GM18867 (cell line): Measurements from ENCODE around the gene GULP1.
"Not testable (repeated sequence)": the region's sequence is repeated elsewhere in the genome, so short reads cannot be mapped to it uniquely, and the experiment has no call there.

Experiments
- ATAC-seq: cut with Tn5 transposase; IDR thresholded peaks from one replicate; pipeline ENCODE4 v1.9.1; 2021; ENCODE audit warnings: mild to moderate bottlenecking, moderate library complexity; ENCODE audit not compliant: unreplicated experiment

The GULP1 gene

DNA sequence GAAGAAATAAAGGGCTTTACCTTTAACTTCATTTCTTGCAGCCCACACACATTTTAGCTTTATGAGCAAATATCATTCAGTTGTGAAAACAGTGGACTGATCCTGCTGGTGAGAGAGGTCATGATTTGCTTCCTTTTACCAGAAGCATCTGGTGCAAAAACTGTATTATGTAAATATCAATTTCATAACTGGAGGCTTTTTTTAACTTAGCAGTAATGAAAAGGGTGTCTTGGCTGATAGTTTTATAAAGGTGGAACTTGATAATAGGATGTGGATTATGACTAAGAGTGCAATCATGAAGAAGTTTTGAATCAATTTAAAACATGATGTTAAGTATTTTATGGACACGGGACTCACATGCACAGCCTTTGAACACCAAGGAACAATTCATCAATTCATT, 304.4 kb downstream of the GULP1 start:
- no peak for ATAC-seq

DNA sequence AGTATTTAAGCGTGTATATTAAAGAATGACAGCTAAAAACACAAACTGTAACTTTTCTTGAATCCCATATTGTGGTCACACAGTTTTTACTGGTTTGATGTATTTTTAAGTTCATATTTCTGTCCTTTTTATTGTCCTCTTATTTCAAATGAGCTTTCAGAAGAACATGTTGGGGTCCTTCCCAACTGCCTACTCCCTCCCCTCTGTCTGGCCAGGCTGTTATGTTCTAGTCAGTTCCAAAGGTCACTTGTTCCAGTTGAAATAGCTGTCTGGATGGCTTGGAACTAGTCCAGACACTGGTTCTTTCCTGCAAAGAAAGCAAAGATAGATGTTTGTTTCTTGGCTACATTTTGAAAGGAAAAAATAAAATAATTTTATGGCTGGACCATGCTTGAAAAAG, 306.9 kb downstream of the GULP1 start:
- no peak for ATAC-seq

DNA sequence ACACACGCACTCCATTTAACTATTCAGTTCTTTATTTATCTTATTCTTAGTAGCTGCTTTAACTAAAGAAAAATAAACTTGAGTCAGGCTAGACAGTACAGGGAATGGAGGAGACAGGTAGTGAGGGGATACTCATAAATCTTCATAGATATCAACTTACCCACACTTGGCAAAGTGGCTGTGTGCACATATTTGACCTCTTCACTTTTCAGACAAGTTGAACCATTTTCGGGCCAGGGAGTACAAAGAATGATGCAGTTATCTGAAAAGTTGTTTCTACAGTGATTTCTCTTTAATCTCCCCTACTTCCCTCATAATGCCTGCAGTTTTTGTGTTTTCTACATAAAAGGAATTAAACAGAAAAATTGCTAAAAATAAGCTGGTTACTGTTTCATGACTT, 307.5 kb downstream of the GULP1 start:
- no peak for ATAC-seq

DNA sequence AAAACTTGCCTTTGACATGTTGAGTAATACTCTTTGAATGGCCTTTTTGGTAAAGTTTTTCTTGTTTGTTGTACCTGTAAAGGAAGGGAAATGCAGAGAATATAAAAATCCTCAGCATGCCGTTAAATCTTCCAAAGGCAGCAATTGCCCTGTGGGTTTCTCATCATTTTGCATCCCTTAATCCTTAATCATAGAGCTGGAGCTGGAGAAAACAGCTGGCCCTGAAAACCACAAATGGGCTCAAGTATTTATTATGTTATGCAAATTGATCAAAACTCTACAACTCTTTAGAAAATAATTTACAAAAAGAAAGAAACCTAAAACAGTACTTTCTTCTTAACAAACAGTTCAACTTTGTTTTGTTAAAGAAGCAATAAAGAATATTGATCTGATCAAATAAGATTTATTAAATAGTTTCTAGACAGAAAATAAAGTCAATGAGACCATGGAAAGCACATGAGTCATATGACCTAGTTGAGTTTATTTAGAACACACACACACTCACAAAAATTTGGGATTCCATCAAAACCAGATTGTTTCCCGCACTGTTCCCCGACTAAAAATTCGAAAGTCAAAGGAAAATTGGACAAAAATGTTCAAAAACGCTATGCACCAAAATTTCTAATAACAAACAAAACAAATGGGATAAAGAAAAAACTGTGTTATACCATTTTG, 309.0 kb downstream of the GULP1 start:
- no peak for ATAC-seq

DNA sequence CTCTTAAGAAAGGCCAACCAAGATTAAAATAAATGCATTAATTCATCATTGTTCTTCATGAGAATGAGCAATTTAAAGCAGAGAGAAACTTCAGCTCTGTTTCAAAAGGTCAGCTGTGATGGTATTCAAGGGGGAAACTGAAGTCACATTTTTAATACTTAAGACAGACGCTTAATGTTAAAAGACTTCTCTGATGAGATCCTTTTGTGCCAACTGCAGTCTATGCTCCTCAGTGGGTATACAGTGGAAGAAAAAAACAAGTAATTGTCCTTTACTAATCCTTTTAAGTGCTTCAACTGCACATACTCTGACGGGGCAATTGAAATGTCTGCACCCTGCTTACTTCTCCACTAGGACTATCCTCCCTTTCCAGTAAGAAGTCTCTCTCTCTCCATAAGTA, 309.7 kb downstream of the GULP1 start:
- ATAC-seq = no peak

DNA sequence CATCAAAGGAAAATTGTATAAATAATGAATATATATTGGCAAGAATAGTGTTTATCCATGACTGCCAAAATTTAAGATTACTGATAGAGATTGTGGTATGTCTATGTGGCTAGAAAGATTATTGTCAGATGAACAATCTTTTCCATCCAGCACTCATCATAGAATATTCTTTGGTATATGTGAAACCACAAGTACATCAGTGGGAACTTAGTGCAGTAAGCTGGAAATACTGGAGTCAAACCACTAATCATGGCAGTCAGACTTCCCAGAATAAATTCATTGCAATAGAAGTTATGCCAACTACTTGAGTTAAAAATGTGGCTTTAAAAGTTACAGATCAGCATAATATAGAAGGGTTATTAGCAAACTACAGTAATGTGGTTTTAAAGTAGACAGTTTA, 310.3 kb downstream of the GULP1 start:
- no peak for ATAC-seq

DNA sequence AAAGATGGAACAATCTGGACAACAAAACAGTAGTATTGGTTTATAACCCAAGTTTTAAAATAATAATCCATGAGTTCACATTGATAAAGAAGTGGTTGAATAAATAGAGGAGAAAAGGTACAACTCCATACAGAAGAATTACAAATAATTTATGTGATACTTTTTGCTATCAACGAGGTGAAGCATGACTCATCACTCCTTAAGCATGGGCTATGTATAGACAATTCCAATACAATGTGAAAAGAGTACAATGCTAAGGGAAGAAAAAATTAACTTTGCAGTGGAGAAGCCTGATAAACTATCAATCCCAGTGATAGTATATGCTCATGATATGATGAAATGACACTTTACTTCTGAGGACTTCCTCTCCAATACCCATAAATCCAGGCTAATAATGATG, 312.9 kb downstream of the GULP1 start:
- ATAC-seq = no peak

DNA sequence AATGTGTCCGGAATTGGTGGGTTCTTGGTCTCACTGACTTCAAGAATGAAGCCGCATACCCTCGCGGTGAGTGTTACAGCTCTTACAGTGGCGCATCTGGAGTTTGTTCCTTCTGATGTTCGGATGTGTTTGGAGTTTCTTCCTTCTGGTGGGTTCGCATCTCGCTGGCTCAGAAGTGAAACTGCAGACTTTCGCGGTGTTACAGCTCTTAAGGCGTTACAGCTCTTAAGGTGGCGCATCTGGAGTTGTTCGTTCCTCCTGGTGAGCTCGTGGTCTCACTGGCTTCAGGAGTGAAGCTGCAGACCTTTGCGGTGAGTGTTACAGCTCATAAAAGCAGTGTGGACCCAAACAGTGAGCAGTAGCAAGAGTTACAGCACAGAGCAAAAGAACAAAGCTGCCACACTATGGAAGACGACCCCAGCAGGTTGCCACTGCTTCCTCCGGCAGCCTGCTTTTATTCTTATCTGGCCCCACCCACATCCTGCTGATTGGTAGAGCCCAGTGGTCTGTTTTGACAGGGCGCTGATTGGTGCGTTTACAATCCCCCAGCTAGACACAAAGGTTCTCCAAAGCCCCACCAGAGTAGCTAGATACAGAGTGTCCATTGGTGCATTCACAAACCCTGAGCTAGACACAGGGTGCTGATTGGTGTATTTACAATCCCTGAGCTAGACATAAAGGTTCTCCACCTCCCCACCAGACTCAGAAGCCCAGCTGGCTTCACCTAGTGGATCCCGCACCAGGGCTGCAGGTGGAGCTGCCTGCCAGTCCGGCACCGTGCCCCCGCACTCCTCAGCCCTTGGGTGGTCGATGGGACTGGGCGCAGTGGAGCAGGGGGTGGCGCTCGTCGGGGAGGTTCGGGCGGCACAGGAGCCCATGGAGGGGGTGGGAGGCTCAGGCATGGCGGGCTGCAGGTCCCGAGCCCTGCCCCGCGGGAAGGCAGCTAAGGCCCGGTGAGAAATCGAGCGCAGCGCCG, 314.2 kb downstream of the GULP1 start:
- ATAC-seq = not testable (repeated sequence)

DNA sequence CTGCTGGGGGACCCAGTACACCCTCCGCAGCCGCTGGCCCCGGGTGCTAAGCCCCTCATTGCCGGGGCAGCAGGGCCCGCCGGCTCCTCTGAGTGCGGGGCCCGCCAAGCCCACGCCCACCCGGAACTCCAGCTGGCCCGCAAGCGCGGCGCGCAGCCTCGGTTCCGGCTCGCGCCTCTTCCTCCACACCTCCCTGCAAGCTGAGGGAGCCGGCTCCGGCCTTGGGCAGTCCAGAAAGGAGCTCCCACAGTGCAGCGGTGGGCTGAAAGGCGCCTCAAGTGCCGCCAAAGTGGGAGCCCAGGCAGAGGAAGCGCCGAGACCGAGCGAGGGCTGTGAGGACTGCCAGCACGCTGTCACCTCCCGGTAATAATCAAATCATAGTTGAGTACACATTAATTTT, 314.9 kb downstream of the GULP1 start:
- ATAC-seq = not testable (repeated sequence)

DNA sequence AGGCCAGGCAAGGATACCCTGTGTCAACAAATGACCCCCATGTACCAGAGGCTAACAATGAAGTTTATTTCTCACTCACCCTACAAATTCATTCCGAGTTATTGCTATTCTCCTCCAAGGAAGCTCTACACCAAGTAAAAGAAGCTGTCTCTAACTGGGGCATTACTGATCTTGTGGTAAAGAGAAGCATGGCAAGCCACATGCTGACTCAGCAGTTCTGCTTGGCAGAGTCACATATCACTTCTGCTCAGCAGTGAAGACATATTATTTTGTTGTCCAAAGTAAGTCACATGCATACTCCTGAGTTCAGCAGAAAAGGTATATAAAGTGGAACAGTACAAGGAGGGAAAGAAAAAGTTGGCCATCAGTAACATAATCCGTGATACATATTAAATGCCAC, 315.8 kb downstream of the GULP1 start:
- ATAC-seq = no peak

DNA sequence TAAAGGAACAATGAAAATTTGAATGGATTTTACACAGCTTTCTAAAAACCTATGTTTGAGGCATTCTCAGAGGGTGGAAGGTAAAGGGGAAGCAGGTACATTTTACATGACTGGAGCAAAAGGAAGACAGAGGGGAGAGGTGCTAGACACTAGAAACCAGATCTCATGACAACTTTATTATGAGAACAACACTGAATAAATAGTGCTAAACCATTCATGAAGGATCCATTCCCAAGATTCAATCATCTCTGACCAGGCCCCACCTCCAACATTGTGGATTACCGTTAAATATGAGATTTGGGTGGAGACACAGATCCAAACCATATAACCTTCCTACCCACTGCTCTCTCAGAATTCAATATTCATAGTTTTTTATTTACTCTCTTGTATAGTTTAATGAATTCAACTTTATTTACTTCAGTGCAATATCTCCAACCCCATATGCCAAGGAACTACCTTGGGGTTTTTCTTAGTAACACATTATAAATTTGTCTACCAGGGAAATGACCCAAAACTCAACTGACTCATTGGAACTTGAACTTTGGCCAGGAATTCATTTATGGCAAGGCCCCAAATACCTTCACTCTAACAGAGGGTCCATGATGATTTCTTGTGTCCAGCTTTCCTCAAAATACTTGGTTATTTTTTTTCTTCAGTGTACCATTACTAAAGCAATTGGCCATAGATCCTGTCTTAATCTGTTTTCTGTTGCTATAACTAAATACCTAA, 317.8 kb downstream of the GULP1 start:
- no peak for ATAC-seq

DNA sequence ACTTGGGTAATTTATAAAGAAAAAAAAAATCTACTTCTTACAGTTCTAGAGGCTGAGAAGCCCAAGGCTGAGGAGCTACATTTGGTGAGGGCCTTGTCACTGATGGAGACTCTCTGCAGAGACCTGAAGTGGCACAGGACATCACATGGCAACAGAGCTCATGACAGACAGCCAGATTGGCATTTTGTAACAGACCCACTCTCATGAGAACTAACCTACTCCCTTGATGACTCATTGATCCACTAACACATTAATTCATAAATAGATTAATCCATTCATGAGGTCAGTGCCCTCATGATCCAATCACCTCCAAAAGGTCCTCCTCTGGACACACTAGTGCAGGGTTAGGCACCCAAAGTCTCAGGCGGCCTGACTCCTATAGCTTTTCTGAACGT, 318.4 kb downstream of the GULP1 start:
- no peak for ATAC-seq

DNA sequence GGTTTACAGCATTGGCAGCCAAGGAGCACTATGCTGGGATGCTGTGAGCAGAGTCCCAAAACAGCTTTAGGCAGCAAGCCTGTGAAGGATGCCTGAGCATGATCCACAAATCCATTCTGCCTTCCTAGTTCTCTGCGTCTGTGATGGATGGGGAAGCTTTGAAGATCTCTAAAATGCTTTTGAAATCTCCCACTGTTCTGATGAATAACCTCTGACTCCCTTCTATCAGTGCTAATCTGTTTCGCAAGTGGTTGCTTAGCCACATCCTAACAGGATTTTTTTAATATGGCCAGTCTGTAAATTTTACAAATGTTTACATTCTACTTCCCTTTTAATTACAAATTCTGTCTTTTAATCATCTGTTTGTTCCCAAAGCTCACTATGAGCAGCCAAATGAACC, 319.2 kb downstream of the GULP1 start:
- ATAC-seq = no peak

DNA sequence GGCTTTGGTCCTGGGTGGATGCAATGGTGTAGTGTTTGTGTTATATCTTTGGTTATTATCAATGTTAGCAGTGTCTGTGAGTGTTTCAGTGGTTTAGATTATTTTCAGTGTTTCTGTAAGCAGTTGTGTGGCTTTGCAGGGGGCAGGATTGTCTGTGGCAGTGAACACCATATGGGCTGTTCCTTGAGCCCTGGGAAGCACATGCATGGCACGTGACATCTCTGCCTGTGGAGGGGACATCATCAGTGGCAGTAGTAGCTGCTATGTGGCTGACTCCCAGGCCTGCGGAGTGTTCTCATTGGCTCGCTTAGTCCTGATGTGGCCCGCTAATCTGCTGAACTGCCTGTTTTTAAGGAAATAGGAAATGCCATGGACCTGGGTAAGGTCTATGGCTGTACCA, 327.5 kb downstream of the GULP1 start:
- ATAC-seq = no peak

DNA sequence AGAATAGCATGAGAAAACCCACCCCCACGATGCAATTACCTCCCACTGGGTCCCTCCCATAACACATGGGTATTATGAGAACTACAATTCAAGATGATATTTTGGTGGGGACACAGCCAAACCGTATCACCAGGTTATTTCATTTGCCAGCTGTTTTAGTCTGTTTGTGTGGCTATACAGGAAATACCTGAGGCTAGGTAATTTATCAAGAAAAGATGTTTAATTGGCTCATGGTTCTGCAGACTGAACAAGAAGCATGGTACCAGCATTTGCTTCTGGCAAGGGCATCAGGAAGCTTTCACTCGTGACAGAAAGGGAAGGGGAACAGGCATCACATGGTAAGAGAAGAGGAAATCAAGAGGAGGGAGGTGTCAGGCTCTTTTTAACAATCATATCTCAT, 329.2 kb downstream of the GULP1 start:
- ATAC-seq = no peak

DNA sequence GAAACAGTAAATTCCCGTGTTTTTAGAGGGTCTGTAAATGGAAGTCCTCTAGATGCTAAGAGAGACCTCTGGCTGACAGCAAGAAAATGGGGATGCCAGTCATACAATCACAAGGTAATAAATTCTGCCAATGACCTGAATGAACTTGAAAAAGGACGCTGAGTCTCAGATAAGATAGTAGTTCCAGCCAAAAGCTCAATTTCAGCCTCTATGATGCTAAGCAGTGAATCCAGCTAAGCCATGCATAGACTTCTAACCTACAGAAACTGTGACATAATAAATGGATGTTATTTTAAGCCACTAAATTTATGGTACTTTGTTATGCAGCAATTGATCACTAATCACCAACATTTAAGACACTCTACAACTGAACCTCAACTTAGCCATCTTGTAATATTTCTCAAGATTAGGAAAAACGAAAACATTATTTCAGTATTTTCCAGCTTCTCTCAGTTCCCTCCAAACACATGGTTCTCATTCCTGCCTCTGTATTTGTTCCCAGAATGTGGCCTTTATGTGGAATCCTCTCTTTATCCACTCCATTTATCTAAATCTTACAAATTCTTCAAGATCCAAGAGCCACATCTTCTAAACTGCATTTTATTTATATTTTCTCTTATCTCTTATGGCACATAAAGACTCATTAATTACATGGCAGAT, 331.1 kb downstream of the GULP1 start:
- ATAC-seq = no peak

DNA sequence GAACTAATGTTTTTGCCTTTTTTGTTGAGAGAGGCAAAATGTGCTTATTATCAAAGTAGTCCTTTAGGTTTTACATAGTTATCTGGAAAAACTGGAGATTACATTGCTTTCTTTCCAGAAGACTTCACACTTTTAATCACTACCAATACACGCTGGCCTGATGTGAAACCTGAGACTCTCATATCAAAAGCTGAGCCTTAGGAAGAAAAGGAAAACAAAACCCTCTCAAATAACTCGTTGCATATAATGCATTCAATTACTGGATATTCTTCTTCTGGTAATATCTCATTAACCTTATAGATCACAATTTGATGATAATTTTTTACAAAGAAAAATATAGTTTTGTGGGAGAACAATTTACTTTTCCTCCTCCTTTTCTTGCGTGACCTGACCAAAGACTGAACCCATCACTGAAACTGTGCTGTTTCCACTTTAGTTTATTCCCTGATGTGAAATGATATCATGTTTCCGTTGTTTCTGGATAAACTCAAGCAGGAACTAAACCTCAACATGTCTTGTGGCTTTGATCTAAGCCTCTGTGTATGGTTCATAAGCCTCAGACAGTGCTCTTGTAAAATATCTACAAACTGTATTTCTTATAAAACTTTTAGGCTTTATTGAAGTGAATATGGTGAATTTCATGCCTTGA, 332.4 kb downstream of the GULP1 start:
- ATAC-seq = no peak

DNA sequence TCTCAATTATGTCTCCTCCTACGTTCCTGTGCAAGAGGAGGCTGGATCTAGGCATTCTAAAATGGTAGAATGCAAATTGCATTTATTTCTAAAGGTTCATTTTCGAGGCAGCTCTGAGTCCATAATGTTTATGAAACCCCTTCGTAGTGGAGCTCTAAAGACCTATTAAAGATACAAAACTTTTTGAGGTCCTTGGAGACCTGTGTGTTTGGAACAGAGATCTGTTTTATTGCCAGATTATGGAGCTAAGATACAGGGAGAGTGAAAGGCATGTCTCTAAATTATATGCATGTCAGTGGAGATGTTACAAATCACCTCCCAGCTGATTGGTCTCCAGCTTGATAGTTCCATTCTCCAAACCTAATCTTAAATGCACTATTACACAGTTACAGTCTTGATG, 335.8 kb downstream of the GULP1 start:
- ATAC-seq = no peak

DNA sequence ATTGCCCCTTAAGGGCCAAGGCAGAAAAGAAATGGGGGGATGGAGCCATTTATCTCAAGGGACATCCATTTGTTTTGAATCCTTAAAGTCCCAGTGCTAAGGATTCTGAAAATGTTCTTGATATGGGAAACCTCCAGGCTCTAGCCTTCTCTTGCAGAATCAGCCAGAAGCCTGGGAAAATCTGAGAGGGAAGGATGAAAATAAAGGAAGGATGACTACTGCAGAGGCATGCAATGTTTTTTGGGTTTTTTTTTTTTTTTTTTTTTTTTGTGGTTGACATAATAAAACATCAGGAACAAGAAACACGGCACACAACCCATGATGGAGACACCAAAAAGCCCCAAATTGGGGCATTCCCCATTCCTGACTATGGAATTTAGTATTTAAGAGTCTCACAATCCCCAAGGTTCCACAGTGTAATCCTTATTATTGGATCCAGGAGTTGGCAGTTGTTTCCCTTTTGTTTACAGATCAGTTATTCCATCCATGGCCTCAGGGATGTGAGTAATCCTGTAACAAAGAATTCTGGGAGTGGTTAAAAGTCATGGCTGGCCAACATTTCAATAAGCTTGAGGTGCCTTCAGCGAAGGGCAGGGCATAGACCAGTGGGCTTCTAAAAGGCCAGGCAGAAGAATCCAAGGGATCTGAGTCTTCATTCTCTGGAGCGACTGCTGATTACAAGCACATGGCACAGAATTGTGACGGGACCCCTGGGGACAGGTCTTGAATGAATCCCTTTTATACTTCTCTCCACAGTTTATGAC, 337.5 kb downstream of the GULP1 start:
- no peak for ATAC-seq
